ENCODE measurements around the gene SLC12A7. TPM values are rescaled to one million over a fixed set of nuclear protein-coding genes. Genes with fewer than 3 reads are reported as not detected.

SLC12A7 gene
- polyA plus RNA-seq, 1 donor (not counting 4 experiments of a cell fraction or from before 2014, with no cell fraction given): 1.5 TPM

DNA sequence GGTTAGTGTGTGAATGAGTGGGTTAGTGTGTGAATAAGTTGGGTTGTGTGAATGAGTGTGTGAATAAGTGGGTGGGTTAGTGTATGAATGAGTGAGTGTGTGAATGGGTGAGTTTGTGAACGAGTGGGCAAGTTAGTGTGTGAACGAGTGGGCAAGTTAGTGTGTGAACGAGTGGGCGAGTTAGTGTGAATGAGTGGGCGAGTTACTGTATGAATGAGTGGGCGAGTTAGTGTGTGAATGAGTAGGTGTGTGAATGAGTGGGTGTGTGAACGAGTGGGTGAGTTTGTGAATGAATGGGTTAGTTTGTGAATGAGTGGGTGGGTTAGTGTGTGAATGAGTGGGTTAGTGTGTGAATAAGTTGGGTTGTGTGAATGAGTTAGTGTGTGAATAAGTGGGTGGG lies 68.5 kb downstream of the SLC12A7 start:
- H3K9ac ChIP-seq (ENCODE audit: control insufficient read depth, extremely low read depth, insufficient read depth, low read length): no peak overlapping the region
- H3K9me1 ChIP-seq (ENCODE audit: control insufficient read depth, extremely low read depth, insufficient read depth, low read length): no peaks in the 10 kb centered on the region
- no peaks in the 10 kb centered on the region for H3K4me1 ChIP-seq (ENCODE audit: control insufficient read depth, extremely low read depth, insufficient read depth, low read length)
- H3K4me3 ChIP-seq (ENCODE audit: control insufficient read depth in 2 of 3, extremely low read depth in 1 of 3, insufficient read depth in 2 of 3, low read depth in 1 of 3, low read length in 3 of 3): no peak overlapping the region
- H4K20me1 ChIP-seq (ENCODE audit: control insufficient read depth, extremely low read depth, insufficient read depth, low read length): no peaks in the 10 kb centered on the region
- no peaks in the 10 kb centered on the region for H3K9me3 ChIP-seq (ENCODE audit: control insufficient read depth, low read depth, low read length)
- no peak overlapping the region for H3K27ac ChIP-seq (ENCODE audit: control insufficient read depth, insufficient read depth, low read length)
- no peak for TF ChIP-seq EZH2 (IDR thresholded peaks at IDR 0.05; ENCODE audit: low read length)
- TF ChIP-seq, protein P1, sequence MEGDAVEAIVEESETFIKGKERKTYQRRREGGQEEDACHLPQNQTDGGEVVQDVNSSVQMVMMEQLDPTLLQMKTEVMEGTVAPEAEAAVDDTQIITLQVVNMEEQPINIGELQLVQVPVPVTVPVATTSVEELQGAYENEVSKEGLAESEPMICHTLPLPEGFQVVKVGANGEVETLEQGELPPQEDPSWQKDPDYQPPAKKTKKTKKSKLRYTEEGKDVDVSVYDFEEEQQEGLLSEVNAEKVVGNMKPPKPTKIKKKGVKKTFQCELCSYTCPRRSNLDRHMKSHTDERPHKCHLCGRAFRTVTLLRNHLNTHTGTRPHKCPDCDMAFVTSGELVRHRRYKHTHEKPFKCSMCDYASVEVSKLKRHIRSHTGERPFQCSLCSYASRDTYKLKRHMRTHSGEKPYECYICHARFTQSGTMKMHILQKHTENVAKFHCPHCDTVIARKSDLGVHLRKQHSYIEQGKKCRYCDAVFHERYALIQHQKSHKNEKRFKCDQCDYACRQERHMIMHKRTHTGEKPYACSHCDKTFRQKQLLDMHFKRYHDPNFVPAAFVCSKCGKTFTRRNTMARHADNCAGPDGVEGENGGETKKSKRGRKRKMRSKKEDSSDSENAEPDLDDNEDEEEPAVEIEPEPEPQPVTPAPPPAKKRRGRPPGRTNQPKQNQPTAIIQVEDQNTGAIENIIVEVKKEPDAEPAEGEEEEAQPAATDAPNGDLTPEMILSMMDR (optimal IDR thresholded peaks at IDR 0.05 in 1 of 3, IDR thresholded peaks at IDR 0.05 in 1 of 3, conservative IDR thresholded peaks at IDR 0.05 in 1 of 3; ENCODE audit: extremely low read depth in 1 of 3, insufficient read depth in 2 of 3, low read length in 3 of 3): no peak
- no peaks in the 10 kb centered on the region for H3K79me2 ChIP-seq (ENCODE audit: control insufficient read depth, insufficient read depth, low read length)
- H3K27me3 ChIP-seq (ENCODE audit: control insufficient read depth, extremely low read depth, insufficient read depth, low read length): no peaks in the 10 kb centered on the region
- DNase-seq (ENCODE audit: low read depth, low spot score): no peak
- no peaks in the 10 kb centered on the region for H3K36me3 ChIP-seq (ENCODE audit: control insufficient read depth in 2 of 2, extremely low read depth in 1 of 2, insufficient read depth in 2 of 2, low read length in 2 of 2)
- H3K4me2 ChIP-seq (ENCODE audit: control insufficient read depth, extremely low read depth, insufficient read depth, low read depth, low read length): no peak overlapping the region
- FAIRE-seq: no peak
- dilution Hi-C loops (cut with MboI; ENCODE audit: extremely low pct_ligation_motif_present, low sequenced_read_pairs): no loop called here
- no peak overlapping the region for H2AFZ ChIP-seq (ENCODE audit: control insufficient read depth, low read length)

DNA sequence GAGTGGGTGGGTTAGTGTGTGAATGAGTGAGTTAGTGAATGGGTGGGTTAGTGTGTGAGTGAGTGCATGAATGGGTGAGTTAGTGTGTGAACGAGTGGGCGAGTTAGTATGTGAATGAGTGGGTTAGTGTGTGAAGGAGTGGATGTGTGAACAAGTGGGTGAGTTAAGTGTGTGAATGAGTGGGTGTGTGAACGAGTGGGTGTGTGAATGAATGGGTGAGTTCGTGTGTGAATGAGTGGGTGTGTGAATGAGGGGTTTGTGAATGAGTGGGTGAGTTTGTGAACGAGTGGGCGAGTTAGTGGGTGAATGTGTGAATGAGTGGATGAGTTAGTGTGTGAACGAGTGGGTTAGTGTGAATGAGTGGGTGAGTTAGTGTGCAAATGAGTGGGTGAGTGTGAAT lies 69.2 kb downstream of the SLC12A7 start:
- H3K4me2 ChIP-seq (ENCODE audit: control insufficient read depth, extremely low read depth, insufficient read depth, low read depth, low read length): no peak overlapping the region
- dilution Hi-C loops (cut with MboI; ENCODE audit: extremely low pct_ligation_motif_present, low sequenced_read_pairs): no loop called here
- no peaks in the 10 kb centered on the region for H3K4me1 ChIP-seq (ENCODE audit: control insufficient read depth, extremely low read depth, insufficient read depth, low read length)
- DNase-seq (ENCODE audit: low read depth, low spot score) (no peak), FAIRE-seq (no peak)
- no peaks in the 10 kb centered on the region for H3K9me1 ChIP-seq (ENCODE audit: control insufficient read depth, extremely low read depth, insufficient read depth, low read length)
- H3K27ac ChIP-seq (ENCODE audit: control insufficient read depth, insufficient read depth, low read length): no peak overlapping the region
- TF ChIP-seq EZH2 (IDR thresholded peaks at IDR 0.05; ENCODE audit: low read length): no peak
- TF ChIP-seq, protein P1 (optimal IDR thresholded peaks at IDR 0.05 in 1 of 3, IDR thresholded peaks at IDR 0.05 in 1 of 3, conservative IDR thresholded peaks at IDR 0.05 in 1 of 3; ENCODE audit: extremely low read depth in 1 of 3, insufficient read depth in 2 of 3, low read length in 3 of 3): no peak
- no peak overlapping the region for H3K9ac ChIP-seq (ENCODE audit: control insufficient read depth, extremely low read depth, insufficient read depth, low read length)
- no peaks in the 10 kb centered on the region for H3K36me3 ChIP-seq (ENCODE audit: control insufficient read depth in 2 of 2, extremely low read depth in 1 of 2, insufficient read depth in 2 of 2, low read length in 2 of 2)
- no peak overlapping the region for H3K4me3 ChIP-seq (ENCODE audit: control insufficient read depth in 2 of 3, extremely low read depth in 1 of 3, insufficient read depth in 2 of 3, low read depth in 1 of 3, low read length in 3 of 3)
- H3K79me2 ChIP-seq (ENCODE audit: control insufficient read depth, insufficient read depth, low read length): no peaks in the 10 kb centered on the region
- H2AFZ ChIP-seq (ENCODE audit: control insufficient read depth, low read length): no peak overlapping the region
- H3K9me3 ChIP-seq (ENCODE audit: control insufficient read depth, low read depth, low read length): no peaks in the 10 kb centered on the region
- no peaks in the 10 kb centered on the region for H3K27me3 ChIP-seq (ENCODE audit: control insufficient read depth, extremely low read depth, insufficient read depth, low read length)
- no peaks in the 10 kb centered on the region for H4K20me1 ChIP-seq (ENCODE audit: control insufficient read depth, extremely low read depth, insufficient read depth, low read length)

All from keratinocyte (primary cell).